Thyroid gland (tissue), 4 donors: Measurements from ENCODE around the gene MIEN1.

ENCODE experiments used
- POLR2A ChIP-seq, 2 donors: fragments of 450-650 bp; IDR thresholded peaks; one replicate each; pipeline ENCODE4 v1.6.1; 2017; ENCODE audit warnings: antibody characterized with exemption in 2 of 2, mild to moderate bottlenecking in 2 of 2, moderate library complexity in 1 of 2
- TF ChIP-seq, protein P1 (sequence below), 6 experiments: fragments of 200-600 bp in 3 of 6; fragments of 450-650 bp in 3 of 6; sonication (generic) in 3 of 6; IDR thresholded peaks; one replicate each; pipeline ENCODE4 v1.5.1; 2016 to 2019; ENCODE audit warnings: antibody characterized with exemption in 6 of 6, mild to moderate bottlenecking in 2 of 6, inconsistent platforms in 1 of 6, moderate library complexity in 1 of 6

DNA sequence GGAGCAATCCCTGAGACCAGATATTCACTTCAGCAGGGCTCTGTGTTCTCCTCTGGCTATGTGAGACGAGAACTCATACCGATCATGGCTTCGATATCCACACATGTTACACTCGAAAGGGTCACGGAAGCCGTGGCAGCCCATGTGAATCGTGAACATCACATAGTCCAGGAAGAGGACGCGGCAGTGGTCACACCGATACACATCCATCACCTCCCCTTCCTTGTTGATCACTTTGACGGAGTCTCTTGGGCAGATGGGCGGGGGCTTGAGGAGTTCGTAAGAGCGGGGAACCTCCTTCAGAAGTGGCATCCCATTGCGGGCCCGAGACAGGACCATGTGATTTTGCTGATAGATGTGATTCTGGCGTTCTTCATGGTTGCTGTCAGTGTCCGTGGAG lies 35.4 kb upstream of the MIEN1 start:
- TF ChIP-seq, protein P1, sequence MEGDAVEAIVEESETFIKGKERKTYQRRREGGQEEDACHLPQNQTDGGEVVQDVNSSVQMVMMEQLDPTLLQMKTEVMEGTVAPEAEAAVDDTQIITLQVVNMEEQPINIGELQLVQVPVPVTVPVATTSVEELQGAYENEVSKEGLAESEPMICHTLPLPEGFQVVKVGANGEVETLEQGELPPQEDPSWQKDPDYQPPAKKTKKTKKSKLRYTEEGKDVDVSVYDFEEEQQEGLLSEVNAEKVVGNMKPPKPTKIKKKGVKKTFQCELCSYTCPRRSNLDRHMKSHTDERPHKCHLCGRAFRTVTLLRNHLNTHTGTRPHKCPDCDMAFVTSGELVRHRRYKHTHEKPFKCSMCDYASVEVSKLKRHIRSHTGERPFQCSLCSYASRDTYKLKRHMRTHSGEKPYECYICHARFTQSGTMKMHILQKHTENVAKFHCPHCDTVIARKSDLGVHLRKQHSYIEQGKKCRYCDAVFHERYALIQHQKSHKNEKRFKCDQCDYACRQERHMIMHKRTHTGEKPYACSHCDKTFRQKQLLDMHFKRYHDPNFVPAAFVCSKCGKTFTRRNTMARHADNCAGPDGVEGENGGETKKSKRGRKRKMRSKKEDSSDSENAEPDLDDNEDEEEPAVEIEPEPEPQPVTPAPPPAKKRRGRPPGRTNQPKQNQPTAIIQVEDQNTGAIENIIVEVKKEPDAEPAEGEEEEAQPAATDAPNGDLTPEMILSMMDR (IDR thresholded peaks at IDR 0.05) = no peak
- no peak for TF ChIP-seq POLR2A (IDR thresholded peaks at IDR 0.05)
